A549 (cell line): ENCODE data around the gene GINM1. TPM values are rescaled to one million over a fixed set of nuclear protein-coding genes. Genes with fewer than 3 reads are reported as not detected.
A peak's percentile ranks its signal among the peaks of the same experiment; 100 is the strongest.

Source experiments
- ATAC-seq, 2 experiments: fragments of 200-7000 bp in 1 of 2; fragments of >200 bp in 1 of 2; cut with Nextera tagmentation in 1 of 2; cut with Tn5 transposase in 1 of 2; 3 replicates each; pipeline versions ENCODE4 v1.8.0 to v1.9.1; 2018 to 2020; ENCODE audit warnings: mild to moderate bottlenecking in 1 of 2, moderate library complexity in 1 of 2
- CTCF ChIA-PET: fragments of 300-600 bp; sonication (Branson Sonifier 250); formaldehyde crosslinking; extraction: SDS; loops from one replicate; lab custom pipeline; 2021; ENCODE audit warnings: antibody characterized with exemption, inconsistent platforms; lab: Yijun Ruan, JAX
- POLR2A ChIA-PET: fragments of 350-600 bp; formaldehyde crosslinking; extraction: SDS; loops from one replicate; lab custom pipeline; 2021; ENCODE audit warnings: antibody characterized with exemption, inconsistent platforms; lab: Yijun Ruan, JAX
- DNase-seq, 2 experiments: peaks; one replicate each; pipeline versions ENCODE4 v3.0.0 to v3.0.0-alpha.2; 2011 to 2016; ENCODE audit warnings: low read depth in 1 of 2, low spot score in 1 of 2
- FAIRE-seq: peaks from 2 replicates; lab custom pipeline; 2011; peaks lifted over from hg19 to GRCh38; lab: Jason Lieb, UNC
- H3K27ac ChIP-seq, 2 experiments: fragments of >200 bp; sonication (Bioruptor Twin); formaldehyde crosslinking; 3 replicates each; pipeline ENCODE4 v1.5.1; 2016 to 2017
- H3K4me1 ChIP-seq: fragments of >200 bp; sonication (Bioruptor Twin); formaldehyde crosslinking; 3 replicates; pipeline ENCODE4 v1.6.1; 2016
- H3K4me2 ChIP-seq: fragments of >200 bp; sonication (Bioruptor Twin); formaldehyde crosslinking; 3 replicates; pipeline ENCODE4 v1.6.1; 2016
- H3K4me3 ChIP-seq: fragments of >200 bp; sonication (Bioruptor Twin); formaldehyde crosslinking; 3 replicates; pipeline ENCODE4 v1.5.1; 2016
- H3K9me3 ChIP-seq: fragments of >200 bp; sonication (Bioruptor Twin); formaldehyde crosslinking; 3 replicates; pipeline ENCODE4 v1.6.1; 2016
- CHD4 ChIP-seq: fragments of 200-600 bp; sonication (generic); IDR thresholded peaks from 2 replicates; pipeline ENCODE4 v1.6.1; 2016; ENCODE audit warnings: antibody characterized with exemption, mild to moderate bottlenecking, borderline replicate concordance
- EP300 ChIP-seq, 2 experiments: fragments of >200 bp; sonication (Bioruptor Twin); formaldehyde crosslinking; IDR thresholded peaks; 2 replicates in 1 of 2; 3 replicates in 1 of 2; pipeline ENCODE4 v1.6.1; 2016 to 2017
- ESRRA ChIP-seq: fragments of 150-350 bp; IDR thresholded peaks from 2 replicates; pipeline ENCODE4 v1.6.1; 2014; ENCODE audit warnings: mild to moderate bottlenecking, low read length, borderline replicate concordance
- FOSB ChIP-seq: fragments of 250-450 bp; sonication (Bioruptor Pico); IDR thresholded peaks from 2 replicates; pipeline ENCODE4 v1.5.0; 2020; ENCODE audit warnings: mild to moderate bottlenecking, moderate library complexity
- GATA3 ChIP-seq: IDR thresholded peaks from 2 replicates; pipeline ENCODE4 v1.6.1; 2012; ENCODE audit warnings: borderline replicate concordance
- HDAC2 ChIP-seq: fragments of 200-600 bp; sonication (generic); IDR thresholded peaks from 2 replicates; pipeline ENCODE4 v1.6.1; 2016
- HEYL ChIP-seq: fragments of 250-450 bp; sonication (Bioruptor Pico); IDR thresholded peaks from 2 replicates; pipeline ENCODE4 v1.8.0; 2021; ENCODE audit warnings: mild to moderate bottlenecking, moderate library complexity
- HOXA7 ChIP-seq: fragments of 250-450 bp; sonication (Bioruptor Pico); IDR thresholded peaks from 2 replicates; pipeline ENCODE4 v1.5.0; 2020; ENCODE audit warnings: mild to moderate bottlenecking, moderate library complexity
- HOXB5 ChIP-seq: fragments of 250-450 bp; sonication (Bioruptor Pico); IDR thresholded peaks from 2 replicates; pipeline ENCODE4 v1.5.0; 2020; ENCODE audit warnings: mild to moderate bottlenecking, moderate library complexity
- KDM1A ChIP-seq: fragments of 200-600 bp; sonication (generic); IDR thresholded peaks from 2 replicates; pipeline ENCODE4 v1.6.1; 2016; ENCODE audit warnings: low read depth, mild to moderate bottlenecking
- KDM5A ChIP-seq: fragments of 200-600 bp; sonication (generic); IDR thresholded peaks from 2 replicates; pipeline ENCODE4 v1.6.1; 2016; ENCODE audit warnings: antibody characterized with exemption, mild to moderate bottlenecking
- NR3C1 ChIP-seq: fragments of >200 bp; sonication (Bioruptor Twin); formaldehyde crosslinking; IDR thresholded peaks from 3 replicates; pipeline ENCODE4 v1.6.1; 2017
- PHF8 ChIP-seq: fragments of 200-600 bp; sonication (generic); IDR thresholded peaks from 2 replicates; pipeline ENCODE4 v1.6.1; 2016; ENCODE audit warnings: low read depth, mild to moderate bottlenecking, antibody characterized with exemption, moderate library complexity, borderline replicate concordance
- POLR2A ChIP-seq: IDR thresholded peaks from 2 replicates; pipeline ENCODE4 v1.6.1; 2012; ENCODE audit warnings: mild to moderate bottlenecking, low read length
- RNF2 ChIP-seq: fragments of 200-600 bp; sonication (generic); IDR thresholded peaks from 2 replicates; pipeline ENCODE4 v1.6.1; 2016; ENCODE audit warnings: low read depth, mild to moderate bottlenecking, antibody characterized with exemption, moderate library complexity, borderline replicate concordance
- SMC3 ChIP-seq: fragments of >200 bp; sonication (Bioruptor Twin); formaldehyde crosslinking; IDR thresholded peaks from 3 replicates; pipeline ENCODE4 v1.6.1; 2018; ENCODE audit warnings: inconsistent platforms
- SREBF2 ChIP-seq: fragments of 450-650 bp; IDR thresholded peaks from 2 replicates; pipeline ENCODE4 v1.6.1; 2014; ENCODE audit warnings: mild to moderate bottlenecking, moderate library complexity
- TP53 ChIP-seq: fragments of 250-450 bp; sonication (Bioruptor Pico); IDR thresholded peaks from 2 replicates; pipeline ENCODE4 v1.5.0; 2021; ENCODE audit warnings: mild to moderate bottlenecking, moderate library complexity
- ZC3H11A ChIP-seq: fragments of 450-650 bp; IDR thresholded peaks from 2 replicates; pipeline ENCODE4 v1.6.1; 2014; ENCODE audit warnings: antibody characterized with exemption, mild to moderate bottlenecking
- ZNF302 ChIP-seq: fragments of 250-450 bp; sonication (Bioruptor Pico); IDR thresholded peaks from 2 replicates; pipeline ENCODE4 v1.9.0; 2021; ENCODE audit warnings: inconsistent platforms, mild to moderate bottlenecking, moderate library complexity
- WGBS: methylation state at CpG from one replicate; pipeline ENCODE4 v1.1.6; 2017; ENCODE audit errors: missing lambda C conversion rate; 5-methylcytosine and 5-hydroxymethylcytosine counted together
- polyA plus RNA-seq, 4 experiments: library from polyadenylated mRNA; depleted of rRNA in 3 of 4; stranded (reverse); fragments of >200 nt; fragmentation: RNase III in 1 of 4; extraction: RNeasy Plus Mini Kit Qiagen cat#74134 plus additional on column Dnase treatment in 1 of 4; gene quantifications; 2 replicates in 3 of 4; 3 replicates in 1 of 4; pipeline ENCODE4 v1.2.3, GENCODE V29; 2011 to 2017
- TF ChIP-seq, protein P1 (sequence below): fragments of >200 bp; sonication (Bioruptor Twin); formaldehyde crosslinking; IDR thresholded peaks from 3 replicates; pipeline ENCODE4 v1.6.1; 2016
- TF ChIP-seq, protein P2 (sequence below): IDR thresholded peaks from 2 replicates; pipeline ENCODE4 v1.6.1; 2012
- TF ChIP-seq, protein P3 (sequence below): fragments of >200 bp; sonication (Bioruptor Twin); formaldehyde crosslinking; IDR thresholded peaks from 2 replicates; pipeline ENCODE4 v1.6.1; 2016

Gene GINM1
- polyA plus RNA-seq, 2 of the 4 experiments (the other 2 are of a cell fraction): 24.2 to 34.9 TPM

DNA sequence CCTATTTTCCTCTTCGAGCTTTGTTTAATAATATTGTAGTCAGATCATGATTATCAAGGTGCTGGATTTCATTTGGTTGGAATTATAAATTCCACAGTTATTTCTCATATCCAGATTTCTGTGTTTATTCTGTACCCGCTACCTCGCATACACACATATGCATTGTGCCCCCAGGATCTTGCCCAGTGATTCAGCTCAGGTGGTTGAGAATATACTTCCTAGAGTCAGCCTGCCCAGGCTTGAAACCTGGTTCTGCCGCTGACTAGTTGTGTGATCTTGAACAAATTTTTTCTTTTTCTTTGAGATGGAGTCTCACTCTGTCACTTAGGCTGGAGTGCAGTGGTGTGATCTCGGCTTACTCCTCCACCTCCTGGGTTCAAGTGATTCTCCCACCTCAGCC, 14.7 kb downstream of the GINM1 start:
- DNase-seq: no peak
- TF ChIP-seq CHD4 (no peak), RNF2 (no peak), PHF8 (no peak), HOXA7 (CRISPR knock-in tag) (no peak), SMC3 (no peak), KDM5A (no peak), HEYL (CRISPR knock-in tag) (no peak)
- TF ChIP-seq, protein P1, sequence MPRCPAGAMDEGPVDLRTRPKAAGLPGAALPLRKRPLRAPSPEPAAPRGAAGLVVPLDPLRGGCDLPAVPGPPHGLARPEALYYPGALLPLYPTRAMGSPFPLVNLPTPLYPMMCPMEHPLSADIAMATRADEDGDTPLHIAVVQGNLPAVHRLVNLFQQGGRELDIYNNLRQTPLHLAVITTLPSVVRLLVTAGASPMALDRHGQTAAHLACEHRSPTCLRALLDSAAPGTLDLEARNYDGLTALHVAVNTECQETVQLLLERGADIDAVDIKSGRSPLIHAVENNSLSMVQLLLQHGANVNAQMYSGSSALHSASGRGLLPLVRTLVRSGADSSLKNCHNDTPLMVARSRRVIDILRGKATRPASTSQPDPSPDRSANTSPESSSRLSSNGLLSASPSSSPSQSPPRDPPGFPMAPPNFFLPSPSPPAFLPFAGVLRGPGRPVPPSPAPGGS: no peak
- TF ChIP-seq, protein P2, sequence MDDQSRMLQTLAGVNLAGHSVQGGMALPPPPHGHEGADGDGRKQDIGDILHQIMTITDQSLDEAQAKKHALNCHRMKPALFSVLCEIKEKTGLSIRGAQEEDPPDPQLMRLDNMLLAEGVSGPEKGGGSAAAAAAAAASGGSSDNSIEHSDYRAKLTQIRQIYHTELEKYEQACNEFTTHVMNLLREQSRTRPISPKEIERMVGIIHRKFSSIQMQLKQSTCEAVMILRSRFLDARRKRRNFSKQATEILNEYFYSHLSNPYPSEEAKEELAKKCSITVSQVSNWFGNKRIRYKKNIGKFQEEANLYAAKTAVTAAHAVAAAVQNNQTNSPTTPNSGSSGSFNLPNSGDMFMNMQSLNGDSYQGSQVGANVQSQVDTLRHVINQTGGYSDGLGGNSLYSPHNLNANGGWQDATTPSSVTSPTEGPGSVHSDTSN: no peak
- TF ChIP-seq, all 56 proteins: peak for 0
- ChIA-PET CTCF (interaction anchor here (0.6 to 1.0 kb wide), 2 partner anchors 16 to 41 kb away, joined by 3 read pairs; no protein-coding TSS in a partner anchor), POLR2A (no interaction called here)
- ATAC-seq (no peak), FAIRE-seq (no peak)
- Histone ChIP-seq H3K4me3 (no peak overlapping the region), H3K4me2 (no peak overlapping the region), H3K9me3 (no peaks in the 10 kb centered on the region), H3K27ac (no peak overlapping the region), H3K4me1 (no peaks in the 10 kb centered on the region)
- 93% methylated on average over 5 of the region's 5 CpGs for WGBS

DNA sequence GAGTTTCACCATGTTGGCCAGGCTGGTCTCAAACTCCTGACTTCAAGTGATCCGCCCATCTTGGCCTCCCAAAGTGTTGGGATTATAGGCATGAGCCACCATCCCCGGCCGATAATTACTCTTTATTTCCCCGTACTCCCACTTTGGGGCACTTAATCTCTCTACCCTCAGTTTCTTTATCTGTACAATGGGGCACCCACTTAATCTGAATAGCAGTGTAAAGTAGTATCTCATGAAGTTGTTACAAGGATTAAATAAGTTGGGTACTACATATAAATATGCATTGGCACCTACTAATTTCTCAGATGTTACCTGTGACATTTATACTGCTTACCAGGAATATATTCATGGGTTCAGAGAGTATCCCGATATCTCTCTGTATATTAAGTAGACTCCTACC, 15.2 kb downstream of the GINM1 start:
- POLR2A ChIA-PET: no interaction called here

DNA sequence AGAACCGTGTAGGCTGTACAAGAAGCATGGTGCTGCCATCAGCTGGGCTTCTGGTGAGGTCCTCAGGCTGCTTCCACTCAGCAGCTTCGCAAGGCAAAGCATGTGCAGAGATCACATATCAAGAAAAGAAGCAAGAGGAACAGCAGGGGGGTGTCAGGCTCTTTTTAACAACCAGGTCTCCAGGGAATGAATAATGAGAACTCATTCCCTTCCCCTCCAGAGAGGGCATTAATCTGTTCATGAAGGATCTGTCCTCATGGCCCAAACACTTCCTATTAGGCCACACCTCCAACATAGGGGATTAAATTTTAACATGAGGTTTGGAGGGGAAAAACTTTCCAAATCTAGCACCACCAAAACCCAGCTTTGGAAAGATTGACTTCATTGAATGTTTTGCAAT, 20.0 kb downstream of the GINM1 start:
- Histone ChIP-seq H3K4me2 (no peak overlapping the region), H3K27ac (no peak overlapping the region), H3K9me3 (no peaks in the 10 kb centered on the region), H3K4me1 (no peaks in the 10 kb centered on the region), H3K4me3 (no peak overlapping the region)
- POLR2A ChIA-PET: no interaction called here
- no peak for TF ChIP-seq KDM5A
- no peak for TF ChIP-seq ZC3H11A
- TF ChIP-seq ZNF302: no peak
- no peak for TF ChIP-seq ESRRA
- TF ChIP-seq, protein P3, sequence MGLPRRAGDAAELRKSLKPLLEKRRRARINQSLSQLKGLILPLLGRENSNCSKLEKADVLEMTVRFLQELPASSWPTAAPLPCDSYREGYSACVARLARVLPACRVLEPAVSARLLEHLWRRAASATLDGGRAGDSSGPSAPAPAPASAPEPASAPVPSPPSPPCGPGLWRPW: no peak
- TF ChIP-seq TP53 (CRISPR knock-in tag): no peak
- TF ChIP-seq NR3C1: no peak
- TF ChIP-seq EP300 (IDR thresholded peaks at IDR 0.05): no peak
- TF ChIP-seq KDM1A: no peak
- TF ChIP-seq HOXB5: no peak
- TF ChIP-seq FOSB: no peak
- no peak for TF ChIP-seq SREBF2
- 86% methylated on average over 2 of the region's 2 CpGs for WGBS
- CTCF ChIA-PET: no interaction called here
- FAIRE-seq (no peak), ATAC-seq (no peak), DNase-seq (peak in 1 of 2 experiments; percentile 6)

More for the DNA sequence above, 15.2 kb downstream of the GINM1 start:
- H3K4me1 ChIP-seq: no peaks in the 10 kb centered on the region
- no peak overlapping the region for H3K27ac ChIP-seq
- FAIRE-seq: no peak
- TF ChIP-seq KDM5A: no peak
- TF ChIP-seq POLR2A: no peak
- no peak for TF ChIP-seq HDAC2
- TF ChIP-seq GATA3: no peak
- 99% methylated on average over 5 of the region's 5 CpGs for WGBS
- CTCF ChIA-PET: interaction anchor here (0.6 to 1.0 kb wide), 2 partner anchors 16 to 42 kb away, joined by 3 read pairs; no protein-coding TSS in a partner anchor
- no peaks in the 10 kb centered on the region for H3K9me3 ChIP-seq
- H3K4me3 ChIP-seq: no peak overlapping the region
- no peak overlapping the region for H3K4me2 ChIP-seq
- no peak for DNase-seq
- ATAC-seq: no peak
